H1 (cell line): ENCODE data around the gene STXBP4. TPM values are rescaled to one million over a fixed set of nuclear protein-coding genes. Genes with fewer than 3 reads are reported as not detected.

ENCODE experiments used
- BRCA1 ChIP-seq: IDR thresholded peaks from 2 replicates; pipeline ENCODE4 v1.6.1; 2012; ENCODE audit warnings: low read depth, low read length, improper control_type of control experiment
- CHD7 ChIP-seq: fragments of 300-600 bp; sonication (generic); IDR thresholded peaks from 2 replicates; pipeline ENCODE4 v1.7.1; 2012; ENCODE audit warnings: low read length, moderate library complexity, mild to moderate bottlenecking, inconsistent platforms; ENCODE audit not compliant: insufficient replicate concordance
- polyA plus RNA-seq, 7 experiments: library from polyadenylated mRNA; depleted of rRNA in 3 of 7; stranded (reverse) in 5 of 7; unstranded in 2 of 7; fragments of >200 nt in 5 of 7; fragments of 200-250 nt in 2 of 7; gene quantifications; 1 replicate in 5 of 7; 2 replicates in 1 of 7; 4 replicates in 1 of 7; pipeline versions ENCODE4 v1.2.1 to v1.2.3, GENCODE V29; 2011 to 2013; ENCODE audit warnings: missing spikeins in 2 of 7, mixed read lengths in 2 of 7
- total RNA-seq: library from RNA; stranded (reverse); fragmentation: NEBNext Ultra II Directional; extraction: Animal tissue kit (Norgen Biotek cat#: 25700); gene quantifications from 2 replicates; pipeline ENCODE4 v1.2.1, GENCODE V29; 2021

Gene STXBP4
- total and polyA plus RNA-seq, 2 of the 8 experiments (the other 6 are each of a cell fraction or from before 2014, with no cell fraction given): 3.2 to 18.5 TPM

GRCh38 chr17:55200904-55201303 lies 232.3 kb downstream of the STXBP4 start (continued):
- TF ChIP-seq CHD7: no peak
- TF ChIP-seq BRCA1: no peak
